CD4-positive, alpha-beta T cell treated with Interleukin-17A for 4 hours (primary cell): ENCODE measurements around the gene TTLL12.

Source experiments
- DNase-seq: peaks from one replicate; pipeline ENCODE4 v3.0.0-alpha.2; 2020; ENCODE audit warnings: mixed read lengths

The TTLL12 gene

DNA sequence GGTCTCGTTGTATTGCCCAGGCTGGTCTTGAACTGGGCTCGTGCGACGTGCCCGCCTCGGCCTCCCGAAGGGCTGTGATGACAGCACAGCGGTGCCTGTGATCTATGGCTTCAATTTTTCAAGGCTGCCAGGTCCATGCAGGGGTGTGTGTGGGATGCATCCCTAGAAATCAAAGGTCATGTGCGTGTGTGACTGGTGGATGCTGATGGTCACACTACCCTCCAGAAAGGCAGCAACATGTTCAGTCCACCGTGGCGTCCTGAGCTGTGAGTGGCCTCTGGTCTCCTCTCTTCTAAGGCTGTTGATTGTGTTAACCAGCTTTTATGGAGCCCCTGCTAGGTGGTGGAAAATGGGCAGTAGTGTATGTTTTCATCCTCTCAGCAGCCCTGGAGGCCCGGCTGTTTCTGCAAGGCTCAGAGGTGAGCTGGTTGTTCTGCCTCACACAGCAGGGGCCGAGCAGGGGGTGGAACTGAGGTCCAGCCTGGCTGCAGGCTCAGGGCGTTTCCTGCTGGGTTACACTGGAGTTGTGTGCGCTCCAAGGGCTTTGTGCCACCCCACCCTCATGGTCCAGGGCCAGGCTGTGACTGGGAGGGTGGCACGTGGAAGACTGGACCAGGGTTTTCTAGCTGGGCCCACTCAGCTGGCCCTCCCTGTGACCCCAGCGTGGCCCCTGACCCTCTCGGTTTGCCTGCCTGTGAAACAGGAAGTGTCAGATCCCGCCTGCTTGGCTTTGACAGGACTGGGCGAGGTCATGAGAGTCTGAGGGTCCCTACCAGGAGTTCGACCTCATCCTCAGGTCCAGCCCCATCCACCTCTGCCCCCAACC is 68.7 kb downstream of the TTLL12 start:
- no peak for DNase-seq

DNA sequence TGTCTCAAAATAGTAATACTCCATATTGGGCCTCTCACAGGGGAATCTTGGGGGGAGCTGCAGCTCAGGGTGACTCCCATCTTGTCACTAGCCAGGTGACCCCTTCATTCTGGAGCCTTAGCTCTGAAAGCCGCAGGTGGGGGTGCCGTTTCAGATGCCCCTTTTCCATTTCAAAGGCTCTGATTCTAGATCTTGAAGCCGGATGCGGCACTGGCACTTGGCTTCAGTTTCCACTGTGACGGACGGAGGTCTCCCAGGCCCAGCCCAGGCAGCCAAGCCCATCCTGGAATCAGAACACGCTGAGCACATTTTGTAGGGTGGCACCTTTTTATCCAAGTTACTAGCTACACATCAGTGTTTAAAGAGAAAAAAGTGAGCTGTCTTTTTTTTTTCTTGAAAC is 70.0 kb downstream of the TTLL12 start:
- no peak for DNase-seq
